ENCODE measurements around the gene SPOCK1. TPM values are rescaled to one million over a fixed set of nuclear protein-coding genes. Genes with fewer than 3 reads are reported as not detected.

SPOCK1 gene
- total and polyA plus RNA-seq, 9 of the 15 experiments (the other 6 are each of a cell fraction or from before 2014, with no cell fraction given) = 0.01 to 0.35 (median 0.04) TPM; not detected in 6

- Histone ChIP-seq H3K27ac (ENCODE audit: extremely low read depth, low read depth, low read length) (no peak overlapping the region), H3K4me1 (replicated peaks in 1 of 2; ENCODE audit: control insufficient read depth in 2 of 2, insufficient read depth in 2 of 2, low read length in 2 of 2) (no peaks in the 10 kb centered on the region), H3K9me3 (replicated peaks; ENCODE audit: control insufficient read depth, insufficient read depth, low read depth, low read length) (no peaks in the 10 kb centered on the region), H3K36me3 (ENCODE audit: control insufficient read depth, insufficient read depth, low read length) (no peaks in the 10 kb centered on the region), H3K4me3 (no peak overlapping the region), H3K79me2 (ENCODE audit: control insufficient read depth, insufficient read depth, low read length) (no peaks in the 10 kb centered on the region), H3K4me2 (ENCODE audit: insufficient read depth, low read length) (no peak overlapping the region), H3K27me3 (ENCODE audit: control insufficient read depth in 2 of 2, insufficient read depth in 2 of 2, low read length in 2 of 2) (no peaks in the 10 kb centered on the region), H2AFZ (ENCODE audit: low read depth, low read length) (no peak overlapping the region), H3K9me1 (ENCODE audit: control insufficient read depth, insufficient read depth, low read length) (no peaks in the 10 kb centered on the region), H3K9ac (ENCODE audit: insufficient read depth in 1 of 2, low read depth in 2 of 2, low read length in 2 of 2) (no peak overlapping the region), H4K20me1 (replicated peaks; ENCODE audit: control insufficient read depth, insufficient read depth, low read length) (no peaks in the 10 kb centered on the region)
- ChIA-PET CTCF (ENCODE audit: low intra/inter-chr PET ratio) (no interaction called here), POLR2A (interaction anchor here (0.7 kb wide), 1 partner anchor 79 kb away, joined by 3 read pairs; no protein-coding TSS in a partner anchor)
- 0% methylated on average over 1 of the region's 1 CpG for WGBS (ENCODE audit: insufficient coverage, low coverage, missing lambda C conversion rate)
- BruUV-seq (replicated peaks) = no TSS peak
- DNase-seq (ENCODE audit: extremely low read depth in 1 of 4, low spot score in 3 of 4) (no peak), FAIRE-seq (no peak), ATAC-seq (no peak)
- intact Hi-C loops (cut with micrococcal nuclease) = no loop called here
- in situ Hi-C loops (cut with MboI) = no loop called here
- no peak for TF ChIP-seq FOXO4 (CRISPR knock-in tag; IDR thresholded peaks at IDR 0.05)
- no peak for TF ChIP-seq HDAC2 (IDR thresholded peaks at IDR 0.05)
- TF ChIP-seq ZNF717 (CRISPR knock-in tag; IDR thresholded peaks at IDR 0.05) = no peak
- TF ChIP-seq JUN (IDR thresholded peaks at IDR 0.05; ENCODE audit: borderline replicate concordance, low read depth, low read length) = no peak
- no peak for TF ChIP-seq JUN (CRISPR knock-in tag; IDR thresholded peaks at IDR 0.05; ENCODE audit: borderline replicate concordance)
- TF ChIP-seq ELF2 (CRISPR knock-in tag; IDR thresholded peaks at IDR 0.05) = no peak
- no peak for TF ChIP-seq MECOM (CRISPR knock-in tag; IDR thresholded peaks at IDR 0.05)
- TF ChIP-seq TSC22D4 (tag; IDR thresholded peaks at IDR 0.05) = no peak
- no peak for TF ChIP-seq POU5F1 (IDR thresholded peaks at IDR 0.05; ENCODE audit: borderline replicate concordance, low read depth, low read length, partially characterized antibody)
- no peak for TF ChIP-seq XRCC4 (IDR thresholded peaks at IDR 0.05; ENCODE audit: extremely low read depth, insufficient read depth, insufficient read length)
- no peak for TF ChIP-seq ZMIZ1 (IDR thresholded peaks at IDR 0.05; ENCODE audit: low read depth in 2 of 2, low read length in 2 of 2)
- no peak for TF ChIP-seq THAP12 (CRISPR knock-in tag; IDR thresholded peaks at IDR 0.05)
These were observed 233.7 kb downstream of the SPOCK1 start for GRCh38 chr5:137265457-137265856.
